Duodenal mucosa (tissue), 2 donors: ENCODE results near the gene PDPK1.
"Not testable (repeated sequence)": the region's sequence is repeated elsewhere in the genome, so short reads cannot be mapped to it uniquely, and the experiment has no call there.

Source experiments
- H3K27ac ChIP-seq: one replicate; pipeline ENCODE4 v1.7.0; 2013; ENCODE audit warnings: low read depth, low read length
- H3K27me3 ChIP-seq, 2 donors: one replicate each; pipeline ENCODE4 v1.7.0; 2013; ENCODE audit warnings: low read length in 2 of 2, control low read depth in 1 of 2; ENCODE audit not compliant: insufficient read depth in 2 of 2, control insufficient read depth in 1 of 2
- H3K36me3 ChIP-seq, 2 donors: one replicate each; pipeline ENCODE4 v1.7.0; 2013; ENCODE audit warnings: low read length in 2 of 2, control low read depth in 1 of 2; ENCODE audit not compliant: insufficient read depth in 2 of 2, control insufficient read depth in 1 of 2
- H3K4me1 ChIP-seq, 2 donors: one replicate each; pipeline ENCODE4 v1.7.0; 2013; ENCODE audit warnings: low read length in 2 of 2, control low read depth in 1 of 2; ENCODE audit not compliant: insufficient read depth in 2 of 2, control insufficient read depth in 1 of 2
- H3K4me3 ChIP-seq, 2 donors: one replicate each; pipeline ENCODE4 v1.7.0; 2013; ENCODE audit warnings: low read length in 2 of 2, low read depth in 1 of 2
- H3K9ac ChIP-seq, 2 donors: one replicate each; pipeline ENCODE4 v1.7.0; 2013; ENCODE audit warnings: low read length in 2 of 2, low read depth in 1 of 2
- H3K9me3 ChIP-seq, 2 donors: one replicate each; pipeline ENCODE4 v1.7.0; 2013; ENCODE audit warnings: low read length in 2 of 2, control low read depth in 1 of 2; ENCODE audit not compliant: control insufficient read depth in 1 of 2

Gene PDPK1

DNA sequence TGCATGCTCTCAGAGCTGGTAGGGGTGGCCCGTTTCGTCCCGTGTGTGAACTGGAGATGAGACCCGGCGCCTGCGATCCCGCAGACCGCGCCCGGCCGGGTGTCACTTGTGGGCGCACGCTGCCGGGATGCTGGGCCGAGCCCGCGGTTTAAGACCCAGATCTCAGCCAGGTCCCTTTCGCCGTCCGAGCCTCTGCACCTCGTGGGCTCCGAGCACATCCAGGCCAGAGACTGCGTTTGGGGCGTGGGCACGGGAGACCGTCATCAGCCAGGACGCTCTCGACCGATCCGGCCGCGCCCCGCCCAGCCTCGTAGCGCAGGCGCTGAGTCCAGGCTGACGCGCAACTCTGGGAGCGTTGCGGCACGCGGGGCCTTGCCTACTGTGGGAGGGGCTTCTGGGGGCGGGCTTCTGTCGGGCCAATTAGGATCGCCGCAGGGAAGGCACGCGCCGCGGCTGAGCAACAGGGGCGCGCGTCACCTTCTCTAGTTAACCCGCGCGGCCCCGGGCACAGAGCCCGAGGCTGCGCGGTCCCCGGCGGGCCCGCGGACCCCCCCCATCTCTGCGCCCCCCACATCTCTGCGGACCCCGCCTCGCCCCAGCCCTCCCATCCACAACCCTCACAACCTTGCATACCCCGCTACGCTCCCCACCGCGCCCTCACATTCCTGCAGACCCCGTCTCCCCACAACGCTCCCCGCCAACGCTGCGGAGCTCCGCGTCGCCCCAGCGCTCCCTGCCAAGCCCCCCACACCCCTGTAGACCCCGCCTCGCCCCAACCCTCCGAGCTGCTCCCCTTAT lies 5.9 kb upstream of the PDPK1 start:
- peaks cover 7 to 17% of the 10 kb centered on the region in 2 donors for H3K4me1 ChIP-seq

DNA sequence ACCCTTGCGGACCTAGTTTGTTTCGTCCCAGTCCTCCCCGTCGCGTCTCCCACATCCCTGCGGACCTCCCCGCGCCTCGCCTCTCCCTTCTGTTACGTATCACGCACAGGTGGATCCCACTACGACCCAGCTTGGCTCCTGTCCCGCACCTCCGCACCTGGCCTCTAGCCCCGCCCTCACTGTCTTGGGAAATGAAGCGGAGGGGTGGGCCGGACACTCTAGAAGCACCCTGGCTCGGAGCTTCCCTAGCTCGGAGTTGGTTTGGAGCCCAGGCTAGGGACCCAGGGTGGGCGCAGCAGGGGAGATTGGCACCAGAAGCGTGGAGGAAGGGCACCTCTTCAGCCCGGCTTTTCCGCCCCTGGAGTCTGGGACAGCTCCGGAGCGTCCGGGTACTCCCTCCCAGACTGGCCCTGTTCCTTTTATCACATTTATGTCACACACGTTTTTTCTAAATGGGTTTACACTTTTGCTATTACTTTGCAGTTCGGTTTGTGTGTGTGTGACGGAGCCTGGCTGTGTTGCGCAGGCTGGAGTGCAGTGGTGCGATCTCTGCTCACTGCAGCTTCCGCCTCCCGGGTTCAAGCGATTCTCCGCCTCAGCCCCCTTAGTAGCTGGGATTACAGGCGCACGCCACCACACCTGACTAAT lies 5.2 kb upstream of the PDPK1 start:
- Histone ChIP-seq H3K4me1 (peaks cover 7 to 17% of the 10 kb centered on the region in 2 donors), H3K27me3 (no peaks in the 10 kb centered on the region), H3K27ac (peak overlapping the region; percentile 87), H3K9me3 (no peaks in the 10 kb centered on the region), H3K4me3 (peak overlapping the region; percentile 71 to 82), H3K9ac (peak overlapping the region; percentile 85 to 96), H3K36me3 (peaks cover 11 to 26% of the 10 kb centered on the region in 2 donors)

More for the DNA sequence above, 5.9 kb upstream of the PDPK1 start:
- no peaks in the 10 kb centered on the region for H3K27me3 ChIP-seq
- no peaks in the 10 kb centered on the region for H3K9me3 ChIP-seq
- H3K36me3 ChIP-seq: peaks cover 11 to 31% of the 10 kb centered on the region in 2 donors
- peak overlapping the region; percentile 89 for H3K27ac ChIP-seq
- peak overlapping the region; percentile 85 to 96 for H3K9ac ChIP-seq
- peak overlapping the region; percentile 74 to 82 for H3K4me3 ChIP-seq

DNA sequence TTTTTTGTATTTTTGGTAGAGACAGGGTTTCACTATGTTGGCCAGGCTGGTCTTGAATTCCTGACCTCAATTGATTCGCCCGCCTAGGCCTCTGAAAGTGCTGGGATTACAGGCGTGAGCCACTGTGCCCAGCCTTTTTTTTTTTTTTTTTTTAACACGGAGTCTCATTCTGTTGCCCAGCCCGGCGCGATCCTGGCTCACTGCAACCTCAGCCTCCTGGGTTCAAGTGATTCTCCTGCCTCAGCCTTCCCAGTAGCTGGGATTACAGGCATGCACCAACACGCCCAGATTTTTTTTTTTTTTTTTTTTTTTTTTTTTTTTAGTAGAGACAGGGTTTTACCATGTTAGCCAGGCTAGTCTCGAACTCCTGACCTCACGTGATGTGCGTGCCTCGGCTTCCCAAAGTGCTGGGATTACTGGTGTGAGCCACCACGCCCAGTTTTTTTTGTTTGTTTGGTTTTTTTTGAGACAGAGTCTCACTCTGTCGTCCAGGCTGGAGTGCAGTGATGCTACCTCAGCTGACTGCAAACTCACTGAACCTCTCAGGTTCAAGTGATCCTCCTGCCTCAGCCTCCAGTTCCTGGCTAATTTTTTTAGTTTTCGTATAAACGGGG lies 4.6 kb upstream of the PDPK1 start:
- Histone ChIP-seq H3K4me1 (peaks cover 7 to 17% of the 10 kb centered on the region in 2 donors), H3K4me3 (peak overlapping the region; percentile 71 to 82), H3K9ac (peak overlapping the region; percentile 85 to 96), H3K27ac (peak overlapping the region; percentile 87), H3K36me3 (peaks cover 9 to 20% of the 10 kb centered on the region in 2 donors)
- not testable (repeated sequence) for H3K27me3 ChIP-seq, H3K9me3 ChIP-seq

DNA sequence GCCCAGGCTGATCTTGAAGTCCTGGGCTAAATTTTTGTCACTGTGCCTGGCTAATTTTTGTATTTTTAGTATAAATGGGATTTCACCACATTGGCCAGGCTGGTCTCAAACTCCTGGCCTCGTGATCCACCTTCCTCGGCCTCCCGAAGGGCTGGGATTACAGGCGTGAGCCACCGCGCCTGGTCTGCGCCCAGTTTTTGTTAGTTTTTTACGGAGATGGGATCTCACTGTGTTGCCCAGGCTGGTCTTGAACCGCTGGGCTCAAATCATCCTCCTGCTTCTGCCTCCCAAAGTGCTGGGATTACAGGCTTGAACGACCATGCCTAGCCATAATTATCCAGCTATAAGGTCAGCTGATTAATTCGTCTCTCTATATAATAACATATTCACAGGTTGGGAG lies 3.9 kb upstream of the PDPK1 start:
- H3K9ac ChIP-seq: no peak overlapping the region
- no peak overlapping the region for H3K4me3 ChIP-seq
- peaks cover 3 to 13% of the 10 kb centered on the region in 2 donors for H3K36me3 ChIP-seq
- H3K27me3 ChIP-seq: no peaks in the 10 kb centered on the region
- peaks cover 7 to 20% of the 10 kb centered on the region in 2 donors for H3K4me1 ChIP-seq
- H3K9me3 ChIP-seq: no peaks in the 10 kb centered on the region
- H3K27ac ChIP-seq: no peak overlapping the region

DNA sequence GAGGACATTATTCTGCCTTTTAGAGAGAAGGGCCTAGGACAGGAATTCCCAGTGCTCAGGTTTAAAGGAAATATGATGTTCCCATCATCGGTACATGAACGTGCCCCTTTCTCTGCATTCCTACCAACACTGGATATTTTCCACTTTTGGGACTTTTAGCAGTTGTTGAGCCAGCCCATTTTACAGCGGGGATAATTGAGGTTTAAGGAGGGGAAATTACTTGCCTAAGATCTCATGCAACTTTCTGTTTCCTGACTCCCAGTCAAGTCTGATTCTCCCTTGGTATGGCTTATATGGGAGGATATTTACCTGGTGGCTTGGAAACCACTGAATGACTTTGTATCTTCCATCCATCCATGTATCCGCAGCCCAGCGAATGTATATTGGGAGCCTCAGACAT lies 3.5 kb upstream of the PDPK1 start:
- H3K4me3 ChIP-seq, H3K9me3 ChIP-seq, H3K9ac ChIP-seq, H3K36me3 ChIP-seq, H3K27me3 ChIP-seq, H3K27ac ChIP-seq: not testable (repeated sequence)
- peaks cover 10 to 25% of the 10 kb centered on the region in 2 donors for H3K4me1 ChIP-seq

DNA sequence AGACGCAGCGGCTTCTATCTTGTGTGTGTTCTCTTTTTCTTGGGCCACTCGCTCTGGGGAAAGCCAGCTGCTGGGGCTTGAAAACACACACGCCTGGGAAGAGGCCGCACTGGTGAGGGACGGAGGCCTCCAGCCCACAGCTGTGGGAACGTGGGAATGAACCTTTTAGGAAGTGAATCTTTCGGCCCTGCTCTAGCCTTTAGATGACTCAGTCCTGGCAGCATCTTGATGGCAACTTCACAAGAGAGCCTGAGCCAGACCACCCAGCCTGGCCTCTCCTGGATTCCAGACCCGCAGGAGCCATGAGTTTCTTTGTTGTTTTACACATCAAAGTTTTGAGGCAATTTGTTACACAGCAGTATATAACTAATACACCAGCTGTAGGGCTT lies 2.2 kb upstream of the PDPK1 start:
- H3K9ac ChIP-seq: no peak overlapping the region
- H3K4me1 ChIP-seq: peaks cover 15 to 33% of the 10 kb centered on the region in 2 donors
- no peaks in the 10 kb centered on the region for H3K36me3 ChIP-seq
- H3K27ac ChIP-seq: no peak overlapping the region
- H3K27me3 ChIP-seq: no peaks in the 10 kb centered on the region
- no peak overlapping the region for H3K4me3 ChIP-seq
- no peaks in the 10 kb centered on the region for H3K9me3 ChIP-seq

DNA sequence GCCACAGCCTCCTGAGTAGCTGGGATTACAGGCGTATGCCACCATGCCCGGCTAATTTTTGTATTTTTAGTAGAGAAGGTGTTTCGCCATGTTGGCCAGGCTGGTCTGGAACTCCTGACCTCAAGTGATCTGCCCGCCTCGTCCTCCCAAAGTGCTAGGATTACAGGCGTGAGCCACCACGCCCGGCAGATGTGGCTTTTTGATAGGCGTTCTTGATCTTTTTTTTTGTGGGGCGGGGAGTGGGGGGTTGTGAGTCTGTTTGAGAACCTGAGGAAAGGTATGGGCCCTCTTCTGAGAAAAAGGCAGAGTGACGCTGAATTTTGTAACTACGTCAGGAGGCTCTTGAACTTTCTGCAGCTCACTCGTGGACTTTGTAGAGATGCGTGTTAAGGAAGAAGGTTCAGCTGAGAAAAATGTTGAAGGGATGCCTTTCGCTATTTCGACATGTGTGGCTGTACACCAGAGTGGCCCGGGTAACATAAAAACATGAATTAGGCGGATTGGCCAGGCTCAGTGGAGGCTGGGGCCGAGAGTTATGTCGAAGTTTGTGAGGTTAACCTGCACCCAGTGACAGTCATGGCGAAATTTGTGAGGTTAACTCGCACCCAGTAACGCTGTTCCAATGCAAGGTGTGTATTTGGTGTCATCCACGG lies 1.5 kb downstream of the PDPK1 start:
- not testable (repeated sequence) for H3K36me3 ChIP-seq, H3K27ac ChIP-seq, H3K27me3 ChIP-seq, H3K9ac ChIP-seq, H3K9me3 ChIP-seq
- peak overlapping the region in 1 of 2 donors; percentile 35 for H3K4me3 ChIP-seq
- peaks cover 16 to 33% of the 10 kb centered on the region in 2 donors for H3K4me1 ChIP-seq

DNA sequence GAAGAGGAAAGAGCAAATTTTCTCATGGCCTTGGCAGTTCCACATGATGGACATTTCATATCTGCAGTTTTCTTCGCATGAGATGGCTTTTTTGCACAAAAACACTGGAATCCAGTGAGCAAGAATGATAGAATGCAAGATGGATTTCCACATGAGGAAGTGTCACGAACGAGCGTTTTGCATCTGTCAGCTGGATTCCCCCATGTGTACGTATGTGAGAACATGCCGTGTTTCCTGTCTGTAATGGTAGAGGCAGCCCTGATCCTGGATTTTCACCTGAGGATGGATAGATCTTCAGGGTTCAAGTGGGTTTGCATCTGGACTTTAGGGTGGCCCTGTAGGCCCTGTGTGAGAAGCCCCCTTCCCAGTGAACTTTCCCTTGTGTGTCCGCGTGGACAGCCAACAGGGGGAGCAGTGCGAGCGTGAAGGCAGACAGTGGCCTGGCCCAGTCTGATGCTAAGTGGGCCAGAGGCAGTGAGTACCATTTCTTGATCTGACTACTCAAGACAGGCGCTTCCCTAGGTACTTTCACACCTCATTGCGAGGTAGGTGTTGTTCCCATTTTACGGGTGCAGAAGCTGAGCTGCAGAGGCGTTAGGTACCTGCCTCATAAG lies 2.1 kb downstream of the PDPK1 start:
- not testable (repeated sequence) for H3K9me3 ChIP-seq, H3K9ac ChIP-seq, H3K36me3 ChIP-seq, H3K27me3 ChIP-seq, H3K27ac ChIP-seq, H3K4me3 ChIP-seq
- peaks cover 16 to 33% of the 10 kb centered on the region in 2 donors for H3K4me1 ChIP-seq

DNA sequence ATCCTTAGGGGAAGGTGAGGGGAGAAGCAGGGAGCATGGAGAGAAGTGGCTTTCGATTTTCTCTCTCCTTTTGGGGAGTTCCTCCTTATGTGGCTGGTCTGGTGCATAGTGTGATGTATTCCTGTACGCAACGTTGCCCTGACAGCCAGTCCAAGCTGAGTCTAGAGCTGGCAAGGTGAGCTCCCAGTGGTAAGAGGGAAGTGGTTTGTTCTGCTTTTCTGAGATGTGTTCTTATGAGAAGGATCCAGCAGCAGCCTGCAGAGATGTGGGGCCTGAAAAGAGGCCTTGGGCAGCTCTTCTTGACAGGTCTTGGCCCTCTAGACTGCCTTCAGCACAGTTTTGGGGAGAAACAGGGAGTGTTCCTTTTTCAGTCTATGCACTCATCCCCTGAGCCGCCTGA lies 3.1 kb downstream of the PDPK1 start:
- peaks cover 16 to 33% of the 10 kb centered on the region in 2 donors for H3K4me1 ChIP-seq
- not testable (repeated sequence) for H3K9ac ChIP-seq, H3K27ac ChIP-seq, H3K36me3 ChIP-seq, H3K27me3 ChIP-seq, H3K4me3 ChIP-seq, H3K9me3 ChIP-seq
